GM18519 (cell line): Measurements from ENCODE around the gene CTSE.
"Not testable (repeated sequence)": the region's sequence is repeated elsewhere in the genome, so short reads cannot be mapped to it uniquely, and the experiment has no call there.

ENCODE experiments used
- ATAC-seq: cut with Tn5 transposase; IDR thresholded peaks from one replicate; pipeline ENCODE4 v1.9.1; 2021; ENCODE audit warnings: mild to moderate bottlenecking, moderate library complexity; ENCODE audit not compliant: unreplicated experiment, low FRiP score

CTSE gene

DNA sequence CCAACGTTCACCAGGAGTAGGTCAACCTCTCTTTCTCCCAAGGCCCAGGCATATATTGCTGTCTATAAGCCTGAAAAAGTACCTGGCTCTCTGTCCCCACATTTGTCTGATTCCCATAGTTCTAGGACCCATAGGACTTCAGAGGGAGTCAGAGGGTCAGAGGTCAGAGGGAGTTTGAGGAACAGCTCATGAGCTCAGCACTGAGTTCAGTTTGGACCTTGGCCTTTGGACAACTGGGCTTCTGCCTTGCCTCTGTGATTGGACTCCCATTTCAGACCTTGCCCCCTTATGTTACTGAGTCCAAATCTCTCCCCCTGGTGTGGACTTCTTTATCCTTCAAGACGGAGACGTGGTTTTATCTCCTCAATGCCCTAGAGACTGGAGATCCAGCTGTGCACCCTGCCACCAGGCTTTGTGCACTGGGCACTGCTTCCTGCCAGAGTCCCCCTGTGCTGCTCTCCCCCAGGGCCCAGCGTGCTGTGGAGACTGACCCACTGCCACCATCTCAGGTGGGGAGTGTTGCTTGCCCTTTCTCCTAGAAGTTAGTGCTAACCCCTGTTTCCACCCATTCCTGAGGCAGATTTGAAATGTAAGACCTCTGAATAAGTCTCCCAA is 3.2 kb downstream of the CTSE start:
- no peak for ATAC-seq

DNA sequence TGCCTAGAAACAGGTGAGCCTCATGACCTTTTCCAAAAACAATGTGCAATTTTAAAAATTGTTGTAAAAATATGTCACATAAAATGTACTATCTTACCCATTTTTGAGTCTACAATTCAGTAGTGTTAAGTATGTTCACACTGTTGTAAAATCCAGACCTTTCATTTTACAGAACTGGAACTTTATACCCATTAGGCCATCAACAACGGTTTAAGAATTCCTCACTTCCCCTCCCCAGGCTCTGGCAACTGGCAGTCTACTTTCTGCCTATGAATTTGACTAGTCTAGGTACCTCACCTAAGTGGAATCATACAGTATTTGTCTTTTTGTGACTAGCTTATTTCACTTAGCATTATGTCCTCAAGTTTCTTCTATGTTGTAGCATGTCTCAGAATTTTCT is 8.6 kb downstream of the CTSE start:
- no peak for ATAC-seq

DNA sequence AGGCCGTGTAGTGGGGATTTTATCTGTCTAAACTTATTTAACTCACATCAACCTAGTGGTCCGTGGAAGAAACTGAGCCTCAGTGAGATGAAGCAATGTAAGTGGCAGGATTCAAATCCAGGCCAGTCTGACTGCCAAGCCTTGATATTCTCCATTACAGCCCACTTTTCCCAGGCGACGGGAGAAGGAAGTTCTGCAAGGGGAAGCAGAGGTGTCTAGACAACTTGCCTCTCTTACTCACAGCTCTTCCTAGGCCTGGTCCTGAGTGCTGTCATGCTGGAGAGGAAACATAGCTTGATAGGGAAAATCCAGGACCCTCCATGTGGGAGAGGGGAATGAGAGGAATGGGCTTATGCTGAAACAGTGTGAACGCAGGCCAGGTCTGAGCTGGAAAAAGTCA is 9.1 kb downstream of the CTSE start:
- ATAC-seq: no peak

DNA sequence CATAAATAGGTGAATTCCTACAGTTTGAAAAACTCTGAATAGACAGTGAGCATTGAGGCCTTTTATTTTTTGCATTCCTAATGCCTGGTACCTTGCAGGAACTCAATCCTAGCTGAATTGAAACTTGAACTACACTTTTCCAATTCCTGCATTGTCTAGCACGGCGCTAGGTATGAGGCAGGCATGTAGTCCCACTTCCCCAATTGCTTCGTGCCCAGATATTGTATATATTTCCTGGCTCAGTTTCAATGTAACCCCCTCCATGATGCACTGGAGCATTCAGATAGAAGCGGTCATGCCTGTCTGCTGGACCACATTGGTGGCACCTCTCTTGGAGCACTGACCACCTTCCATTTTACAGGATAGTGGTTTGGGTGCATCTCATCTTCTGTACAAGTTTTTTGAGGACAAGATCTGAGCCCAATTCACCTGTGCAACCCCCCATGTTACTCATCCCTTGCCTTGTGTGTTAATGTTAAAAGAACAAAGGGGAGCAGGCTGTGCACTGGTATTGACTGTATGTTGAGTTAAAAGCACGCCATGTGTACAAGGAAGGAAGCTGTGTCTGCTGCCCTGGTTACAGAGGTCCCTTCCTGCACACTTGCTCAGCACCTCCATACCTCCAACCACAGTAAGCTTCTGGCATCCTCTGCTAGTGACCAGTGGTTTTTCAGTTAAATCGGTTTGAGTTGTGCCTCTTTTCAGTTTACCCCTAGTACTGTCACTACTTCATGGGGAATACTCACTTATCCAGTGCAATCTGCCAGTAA is 10.5 kb downstream of the CTSE start:
- ATAC-seq: no peak

DNA sequence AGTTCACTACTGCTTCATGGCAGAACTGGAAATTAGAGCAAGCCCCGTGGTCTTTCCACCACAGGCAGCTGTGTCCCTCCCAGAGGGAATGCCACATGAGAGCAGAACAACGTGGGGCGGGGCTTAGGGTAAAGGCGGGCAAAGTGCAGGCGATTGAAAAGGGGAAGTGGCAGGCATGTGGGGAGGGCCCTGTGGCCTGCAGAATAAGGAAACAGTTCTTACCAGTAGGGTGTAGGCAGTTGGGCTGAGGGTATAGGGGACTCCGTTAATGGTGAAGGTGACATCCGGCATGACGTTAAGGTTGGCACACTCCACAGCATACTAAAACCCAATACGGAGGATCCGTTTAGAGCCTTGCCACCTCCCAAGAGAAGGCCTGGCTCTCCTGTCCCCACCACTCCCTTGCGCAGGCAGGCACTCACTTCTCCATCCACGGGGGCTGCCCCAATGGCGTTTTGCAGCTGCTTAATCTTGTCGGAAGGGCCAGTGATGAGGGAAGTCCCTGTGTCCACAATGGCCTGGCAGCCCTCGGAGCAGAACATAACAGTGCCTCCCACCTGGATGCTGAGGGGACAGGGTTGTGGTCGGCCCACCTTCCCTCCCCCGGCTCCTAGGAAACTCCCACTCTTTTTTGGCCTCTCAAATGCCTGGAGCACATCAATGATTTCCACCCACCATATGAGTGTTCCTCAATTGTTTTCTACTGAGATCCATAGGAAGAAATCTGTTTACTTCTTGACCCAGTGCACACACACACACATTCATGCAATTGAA is 11.4 kb downstream of the CTSE start:
- no peak for ATAC-seq

DNA sequence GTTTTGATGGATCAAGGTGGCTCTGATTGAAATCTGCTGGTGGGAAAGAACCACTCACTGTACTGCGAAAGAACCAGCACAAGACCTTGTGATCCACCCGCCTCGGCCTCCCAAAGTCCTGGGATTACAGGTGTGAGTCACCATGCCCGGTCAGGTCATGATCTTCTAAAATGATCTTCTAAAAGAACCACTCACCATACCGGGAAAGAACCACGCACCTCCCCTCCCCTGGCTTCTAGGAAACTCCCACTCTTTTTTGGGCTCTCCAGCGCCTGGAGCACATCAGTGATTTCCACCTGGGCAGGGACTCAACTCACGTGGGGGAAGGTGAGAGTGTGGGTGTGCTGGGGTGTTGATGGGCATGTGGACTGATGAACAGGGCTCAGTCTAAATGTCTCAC is 12.6 kb downstream of the CTSE start:
- no peak for ATAC-seq

DNA sequence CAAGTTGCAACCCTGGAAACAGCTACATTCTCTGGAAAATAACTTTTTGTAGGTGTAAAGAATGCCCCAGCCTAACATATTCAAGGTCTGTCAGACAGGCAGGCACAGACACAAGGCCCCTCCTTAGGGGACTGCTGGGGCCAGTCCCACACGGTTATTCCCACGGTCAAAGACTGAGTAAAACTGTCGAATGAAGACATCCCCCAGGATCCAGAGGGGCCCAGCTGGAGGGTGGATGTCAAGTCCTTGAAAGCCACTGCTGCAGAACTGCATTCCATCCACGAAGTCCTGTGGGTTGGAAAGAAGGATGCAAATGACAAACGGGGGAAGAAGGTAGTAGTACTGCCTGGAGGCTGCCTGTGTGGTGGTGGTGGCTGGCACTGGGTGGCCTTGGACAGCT is 13.6 kb downstream of the CTSE start:
- ATAC-seq: no peak

DNA sequence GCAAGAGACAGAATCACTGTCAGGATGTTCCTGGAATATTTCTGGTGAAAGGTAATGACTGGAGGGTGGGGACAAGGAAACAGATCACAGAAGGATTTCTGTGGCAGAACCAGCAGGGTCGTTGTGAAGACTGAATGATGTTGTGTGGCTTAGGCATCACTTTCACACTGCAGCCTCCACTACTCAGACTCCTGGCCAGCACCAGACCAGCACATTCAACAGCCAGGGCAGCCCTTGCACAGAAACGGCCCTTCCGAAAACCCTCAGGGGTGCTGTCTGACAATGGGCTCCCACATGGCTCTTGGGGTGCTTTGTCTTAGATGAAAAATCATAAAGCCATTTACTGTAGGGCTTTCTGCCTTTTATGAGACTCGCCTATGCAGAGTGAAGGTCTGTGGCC is 16.7 kb downstream of the CTSE start:
- no peak for ATAC-seq

DNA sequence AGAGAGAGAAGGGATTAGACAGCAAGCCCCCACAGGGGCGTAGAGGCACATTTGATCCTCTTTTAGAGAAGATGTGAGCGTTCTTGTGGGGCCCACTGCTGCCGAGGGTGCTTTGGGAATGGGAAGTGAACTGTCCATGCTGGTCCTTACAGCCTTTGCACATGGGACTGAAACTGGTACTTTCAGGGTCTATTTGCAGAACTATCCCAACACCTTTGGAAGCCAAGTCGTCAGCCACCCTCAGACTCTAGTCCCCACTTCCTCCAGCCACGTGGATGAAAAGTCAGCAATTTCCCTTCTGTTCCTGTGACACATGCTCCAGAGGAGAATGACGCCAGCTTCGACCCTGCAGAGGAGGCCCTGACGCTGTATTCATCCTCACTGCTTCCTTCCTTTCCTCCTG is 17.9 kb downstream of the CTSE start:
- ATAC-seq: no peak

DNA sequence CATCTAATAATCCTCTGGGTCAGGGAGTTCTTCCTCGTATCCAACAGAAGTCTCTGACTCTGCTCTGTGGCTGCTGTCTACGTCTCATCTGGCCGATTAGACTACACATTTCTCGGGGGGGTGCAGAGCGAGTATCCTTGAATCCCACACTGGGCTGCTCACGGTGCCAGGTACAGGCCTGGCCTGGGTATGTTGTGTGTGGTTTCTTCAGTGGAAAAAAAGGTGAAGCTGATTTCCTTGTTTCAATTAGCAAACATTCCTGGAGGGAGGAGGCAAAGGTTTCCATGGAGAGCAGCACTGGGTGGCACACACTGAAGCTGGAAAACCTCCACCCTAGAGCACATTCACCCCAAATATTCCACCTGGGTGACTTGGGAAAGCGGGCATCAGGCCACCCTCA is 18.5 kb downstream of the CTSE start:
- ATAC-seq: no peak

DNA sequence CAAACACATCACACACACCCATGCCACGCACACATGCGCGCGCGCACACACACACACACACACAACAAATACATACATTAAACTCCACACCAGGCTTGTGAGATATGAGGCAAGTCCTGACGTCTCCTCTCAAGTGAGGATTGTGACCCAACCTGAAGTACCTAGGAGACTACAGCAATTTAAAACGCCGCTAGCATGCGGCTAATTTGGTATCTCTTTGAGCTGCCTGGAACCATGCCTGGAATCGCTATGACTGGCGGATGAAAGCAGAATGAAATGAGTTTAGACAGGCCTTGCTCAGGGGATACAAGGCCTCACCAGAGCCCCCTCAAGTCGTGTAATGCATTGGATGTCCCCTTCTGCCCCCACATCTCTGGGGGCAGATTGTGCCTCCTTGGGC is 18.9 kb downstream of the CTSE start:
- ATAC-seq: no peak

DNA sequence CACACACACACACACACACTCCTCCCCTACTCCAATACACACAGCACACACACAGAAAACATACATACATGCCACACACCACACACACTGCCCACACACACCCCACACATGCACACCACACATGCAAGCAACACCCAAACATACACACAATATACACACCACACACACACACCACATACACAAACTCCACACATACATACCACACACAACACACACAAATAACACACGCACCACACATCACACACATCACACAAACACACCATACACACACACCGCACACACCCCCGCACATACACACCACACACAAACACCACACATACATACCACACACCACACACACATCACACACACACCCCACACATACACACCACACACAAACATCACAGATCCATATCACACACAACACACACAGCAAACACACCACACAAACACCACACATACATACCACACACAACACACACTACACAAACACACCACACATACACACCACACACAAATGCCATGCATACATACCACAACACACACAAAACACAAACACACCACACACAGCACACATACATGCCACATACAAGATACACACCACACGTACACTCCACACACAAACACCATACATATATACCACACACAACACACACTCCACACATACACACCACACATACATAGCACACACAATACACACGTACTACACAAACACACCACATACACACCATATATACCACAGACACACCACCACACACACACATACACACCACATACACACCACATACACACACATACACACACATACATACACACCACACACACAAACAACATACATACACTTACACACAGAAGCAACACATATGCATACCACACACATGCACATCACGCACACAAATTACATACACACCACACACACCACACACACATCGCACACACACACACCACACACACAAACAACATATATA is 19.6 kb downstream of the CTSE start:
- ATAC-seq: no peak

DNA sequence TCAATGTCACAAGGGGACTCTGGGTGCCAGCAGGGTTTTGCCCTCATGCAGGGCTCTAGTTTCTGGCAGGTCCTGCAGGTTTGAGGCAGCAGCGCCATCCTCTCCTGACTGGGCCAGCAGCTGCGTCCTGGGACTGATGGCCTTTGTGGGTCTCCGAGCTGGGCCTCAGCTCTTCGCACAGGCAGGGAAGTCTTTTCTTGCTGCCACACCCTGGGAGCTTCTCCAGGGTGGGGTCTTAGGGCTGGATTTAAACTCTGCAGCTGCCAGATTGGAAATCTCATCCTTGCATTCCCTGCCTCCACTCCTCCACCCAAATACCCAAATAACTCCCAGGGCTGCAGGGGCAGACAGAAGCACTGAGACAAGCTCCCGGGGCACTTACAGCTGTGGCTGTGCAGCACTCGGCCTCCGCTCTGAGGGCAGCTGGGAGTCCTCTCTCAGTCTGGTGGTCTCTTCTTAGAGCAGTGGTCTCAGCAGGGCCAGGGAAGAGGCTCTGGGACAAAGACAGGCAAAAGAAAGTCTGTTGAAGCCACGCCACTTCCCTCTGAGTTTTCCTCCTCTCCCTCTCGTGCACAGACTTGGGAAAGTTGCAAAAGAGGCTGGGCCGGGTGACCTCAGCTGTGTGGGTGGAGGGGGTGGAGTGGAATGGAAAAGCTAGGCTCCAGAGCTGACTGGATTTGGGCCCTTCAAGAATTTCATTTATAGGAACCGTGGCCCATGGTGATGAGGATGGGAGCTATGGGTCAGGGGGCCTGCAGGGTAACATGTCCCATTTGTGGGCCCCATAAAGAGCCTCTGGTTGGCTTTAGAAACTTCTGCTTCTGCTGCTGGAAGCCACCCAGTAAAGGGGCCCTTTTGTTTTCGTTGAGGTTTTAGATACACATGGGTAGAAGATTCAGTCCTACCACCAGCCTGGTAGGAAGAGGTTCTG is 20.6 kb downstream of the CTSE start, which contains the start of gene RAB7B:
Gene RAB7B, minus strand, starts transcription at position 525 of the 931 bp plus-strand sequence. CDS start 9,260 bp downstream, outside the sequence.
- no peak for ATAC-seq

DNA sequence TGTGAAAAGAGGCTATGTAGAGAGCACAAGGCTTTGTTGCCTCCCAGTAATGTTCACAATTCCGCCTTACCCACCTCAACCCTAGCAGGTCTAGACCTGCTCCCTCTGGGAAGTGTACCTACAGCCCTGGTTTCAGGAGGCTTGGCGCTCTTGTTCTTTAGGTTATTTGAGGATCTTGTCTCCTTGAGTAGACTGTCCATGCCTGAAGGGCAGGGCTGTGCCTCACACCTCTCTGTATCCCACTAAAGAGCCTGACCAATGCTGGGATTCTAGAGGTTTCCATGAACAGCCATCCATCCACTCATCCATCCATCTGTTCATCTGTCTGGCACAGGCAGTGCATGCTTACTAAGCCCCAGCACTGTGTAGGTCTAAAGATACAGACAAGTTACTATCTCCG is 21.5 kb downstream of the CTSE start:
- ATAC-seq: no peak

DNA sequence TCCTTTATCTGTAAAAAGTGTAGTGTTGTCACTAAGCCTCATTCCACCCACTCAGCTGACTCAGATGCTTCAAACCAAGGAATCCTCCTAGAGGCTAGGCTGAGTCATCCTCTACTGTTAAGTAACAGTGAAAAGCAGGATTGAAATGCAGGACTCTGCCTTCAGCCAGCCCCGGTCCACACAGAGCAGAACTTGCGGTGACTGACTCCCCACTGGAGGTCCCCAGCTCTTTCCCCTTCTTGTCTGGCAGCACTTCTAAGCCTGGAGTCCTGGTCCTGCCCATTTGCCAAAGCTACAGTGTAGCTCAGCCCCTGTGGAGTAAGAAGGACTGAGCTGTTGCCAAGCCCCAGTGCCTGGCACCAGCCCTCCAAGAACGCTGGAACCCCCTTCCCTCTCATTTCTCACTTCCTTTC is 22.2 kb downstream of the CTSE start:
- no peak for ATAC-seq

DNA sequence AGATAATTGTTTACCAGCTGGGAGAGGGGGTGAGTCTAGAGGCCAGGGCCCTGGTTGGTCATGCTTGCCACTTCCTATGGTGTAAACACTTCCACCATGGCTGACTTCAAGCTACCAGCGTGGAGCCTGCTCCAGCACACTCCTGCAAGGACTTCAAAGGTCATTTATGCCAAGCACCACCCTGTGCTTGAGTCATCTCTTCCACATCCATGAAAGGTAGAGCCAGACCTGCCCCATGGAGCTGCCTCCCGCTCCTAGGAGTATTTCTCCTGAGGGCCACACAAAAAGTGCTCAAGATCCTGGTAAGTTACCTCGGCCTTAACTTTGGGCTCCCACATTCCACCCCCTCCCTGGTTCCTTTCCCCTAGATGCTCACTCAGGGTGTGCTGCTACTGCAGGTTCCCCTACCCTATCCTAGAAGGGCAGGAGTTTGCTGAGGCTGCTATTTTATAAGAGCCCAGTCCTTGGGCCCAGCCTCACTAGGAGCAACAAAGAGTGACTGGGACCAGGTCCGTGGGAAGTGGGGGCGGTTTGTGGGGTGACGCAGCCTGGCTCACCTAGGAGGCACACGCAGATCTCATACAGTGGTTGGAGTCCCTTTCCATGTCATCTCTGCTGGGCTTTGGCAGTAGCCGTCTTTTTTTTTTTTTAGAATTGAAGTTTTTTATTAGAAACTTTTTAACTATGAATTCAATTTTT is 22.9 kb downstream of the CTSE start:
- no peak for ATAC-seq

DNA sequence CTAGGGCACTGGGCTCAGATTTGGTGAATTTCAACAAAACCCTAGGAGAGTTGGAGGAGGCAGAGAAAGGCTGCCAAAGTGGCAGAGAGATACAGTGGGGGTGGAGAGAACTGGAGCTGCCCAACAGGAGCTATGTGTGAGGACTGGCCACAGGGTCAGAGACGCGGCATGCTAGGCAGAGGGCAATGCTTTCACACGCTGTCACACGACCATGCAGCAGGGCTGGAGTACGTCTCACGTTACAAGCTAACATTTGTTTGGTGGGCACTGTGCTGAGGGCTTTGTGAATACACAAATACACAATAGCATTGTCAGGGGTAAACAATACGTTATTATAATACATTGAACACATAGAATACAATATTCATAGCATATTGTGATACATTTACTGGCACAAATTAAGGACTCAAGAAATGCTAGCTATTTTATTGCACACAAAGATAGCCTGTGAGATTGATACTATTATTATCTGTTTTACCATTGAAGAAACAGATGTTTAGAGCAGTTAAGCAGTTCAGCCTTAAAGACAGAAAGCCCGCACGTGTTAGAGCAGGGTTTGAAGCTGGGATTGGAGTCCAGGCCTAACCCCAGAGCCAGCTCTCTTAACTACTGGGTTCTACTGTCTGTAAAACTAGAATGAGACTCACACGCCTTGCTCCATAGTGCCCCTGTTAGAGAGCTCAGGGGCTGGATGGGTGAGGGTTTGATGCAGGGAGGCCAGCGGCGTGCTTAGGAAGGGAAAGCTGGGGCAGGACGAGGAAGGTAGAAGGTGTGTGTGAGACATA is 25.0 kb downstream of the CTSE start:
- no peak for ATAC-seq

DNA sequence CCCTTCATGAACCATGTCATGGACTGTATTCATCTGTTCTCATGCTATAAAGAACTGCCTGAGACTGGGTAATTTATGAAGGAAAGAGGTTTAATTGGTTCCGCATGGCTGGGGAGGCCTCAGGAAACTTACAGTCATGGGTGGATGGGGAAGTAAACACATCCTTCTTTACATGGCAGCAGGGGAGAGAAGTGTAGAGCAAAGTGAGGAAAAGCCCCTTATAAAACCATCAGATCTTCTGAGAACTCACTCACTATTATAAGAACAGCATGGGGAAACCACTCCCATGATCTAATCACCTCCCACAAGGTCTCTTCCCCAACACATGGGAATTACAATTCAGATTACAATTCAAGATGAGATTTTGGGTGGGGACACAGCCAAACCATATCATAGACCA is 27.1 kb downstream of the CTSE start:
- ATAC-seq: not testable (repeated sequence)
